Ureter (tissue), 1 donor: Measurements from ENCODE around the gene PPP1R11. TPM values are rescaled to one million over a fixed set of nuclear protein-coding genes. Genes with fewer than 3 reads are reported as not detected.

Experiments
- DNase-seq: peaks from one replicate; pipeline ENCODE4 v3.0.0-alpha.2; 2020; ENCODE audit warnings: low spot score
- total RNA-seq: library from RNA; stranded (reverse); gene quantifications from one replicate; pipeline ENCODE4 v1.2.4, GENCODE V29; 2023
- donor health status: DM: yes; HTN: yes; CAD: no.

The PPP1R11 gene
- total RNA-seq, 1 donor from 2014 or later: 76.0 TPM

- DNase-seq: peak; percentile 62
These were observed 5.0 kb upstream of the PPP1R11 start for GRCh38 chr6:30061858-30062458.

GRCh38 chr6:30062471-30063178 lies 4.4 kb upstream of the PPP1R11 start:
- DNase-seq: no peak

- no peak for DNase-seq
These were observed 3.7 kb upstream of the PPP1R11 start for GRCh38 chr6:30063315-30063714.

- DNase-seq: no peak
These were observed 916 bp upstream of the PPP1R11 start for GRCh38 chr6:30066082-30066481.

- DNase-seq: no peak
These were observed 602 bp downstream of the PPP1R11 start for GRCh38 chr6:30067460-30068139.

GRCh38 chr6:30071081-30071818 lies 4.3 kb downstream of the PPP1R11 start:
- no peak for DNase-seq

- DNase-seq: no peak
These were observed 4.9 kb downstream of the PPP1R11 start for GRCh38 chr6:30071858-30072257.

GRCh38 chr6:30073489-30074235 lies 6.7 kb downstream of the PPP1R11 start:
- no peak for DNase-seq

- no peak for DNase-seq
These were observed 7.5 kb downstream of the PPP1R11 start for GRCh38 chr6:30074331-30075093.

- DNase-seq: no peak
These were observed 8.2 kb downstream of the PPP1R11 start, which contains the start of gene RNF39 for GRCh38 chr6:30075094-30075789. Gene RNF39, minus strand, starts transcription at chr6:30075769. Its CDS starts 184 bp downstream, at chr6:30075585.

GRCh38 chr6:30075790-30076732 lies 9.1 kb downstream of the PPP1R11 start:
- peak; percentile 67 for DNase-seq

GRCh38 chr6:30077218-30077617 lies 10.2 kb downstream of the PPP1R11 start:
- no peak for DNase-seq

- DNase-seq: no peak
These were observed 20.9 kb downstream of the PPP1R11 start for GRCh38 chr6:30087876-30088275.

GRCh38 chr6:30091577-30092381 lies 24.8 kb downstream of the PPP1R11 start:
- peak; percentile 73 for DNase-seq

GRCh38 chr6:30092852-30093543 lies 26.0 kb downstream of the PPP1R11 start:
- no peak for DNase-seq

- no peak for DNase-seq
These were observed 27.1 kb downstream of the PPP1R11 start for GRCh38 chr6:30093951-30094661.

GRCh38 chr6:30096829-30097228 lies 29.8 kb downstream of the PPP1R11 start:
- no peak for DNase-seq
